ENCODE measurements around the gene CAST. TPM values are rescaled to one million over a fixed set of nuclear protein-coding genes. Genes with fewer than 3 reads are reported as not detected.

The CAST gene
- total RNA-seq, 2 donors from 2014 or later = 303 TPM

DNA sequence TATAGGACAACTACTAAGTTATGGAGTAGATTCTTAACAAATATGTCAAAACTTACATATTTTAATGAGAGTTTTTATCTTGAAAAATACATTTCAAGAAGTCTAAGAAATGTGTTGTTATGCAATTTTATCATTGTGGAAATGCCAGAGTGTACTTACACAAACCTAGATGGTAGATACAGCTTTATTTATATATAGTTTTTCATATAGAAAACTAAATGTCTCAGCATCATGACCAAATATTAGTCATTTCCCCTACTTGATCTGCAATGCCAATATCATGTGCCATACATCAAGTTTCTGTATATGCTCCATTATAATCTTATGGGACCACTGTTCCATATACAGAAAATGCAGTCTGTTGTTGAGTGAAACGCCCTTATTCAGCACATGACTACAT lies 28.7 kb downstream of the CAST start:
- H3K9me3 ChIP-seq (ENCODE audit: control insufficient read depth, low read length, poor library complexity, severe bottlenecking) = no peaks in the 10 kb centered on the region
- ATAC-seq = no peak
- no peak for DNase-seq
- Mint-ChIP-seq H3K4me1 (peaks cover 23% of the 10 kb centered on the region), H3K27ac (no peak overlapping the region), H3K36me3 (ENCODE audit: low read depth) (peaks cover 5% of the 10 kb centered on the region), H3K27me3 (no peaks in the 10 kb centered on the region), H3K4me3 (no peak overlapping the region)

DNA sequence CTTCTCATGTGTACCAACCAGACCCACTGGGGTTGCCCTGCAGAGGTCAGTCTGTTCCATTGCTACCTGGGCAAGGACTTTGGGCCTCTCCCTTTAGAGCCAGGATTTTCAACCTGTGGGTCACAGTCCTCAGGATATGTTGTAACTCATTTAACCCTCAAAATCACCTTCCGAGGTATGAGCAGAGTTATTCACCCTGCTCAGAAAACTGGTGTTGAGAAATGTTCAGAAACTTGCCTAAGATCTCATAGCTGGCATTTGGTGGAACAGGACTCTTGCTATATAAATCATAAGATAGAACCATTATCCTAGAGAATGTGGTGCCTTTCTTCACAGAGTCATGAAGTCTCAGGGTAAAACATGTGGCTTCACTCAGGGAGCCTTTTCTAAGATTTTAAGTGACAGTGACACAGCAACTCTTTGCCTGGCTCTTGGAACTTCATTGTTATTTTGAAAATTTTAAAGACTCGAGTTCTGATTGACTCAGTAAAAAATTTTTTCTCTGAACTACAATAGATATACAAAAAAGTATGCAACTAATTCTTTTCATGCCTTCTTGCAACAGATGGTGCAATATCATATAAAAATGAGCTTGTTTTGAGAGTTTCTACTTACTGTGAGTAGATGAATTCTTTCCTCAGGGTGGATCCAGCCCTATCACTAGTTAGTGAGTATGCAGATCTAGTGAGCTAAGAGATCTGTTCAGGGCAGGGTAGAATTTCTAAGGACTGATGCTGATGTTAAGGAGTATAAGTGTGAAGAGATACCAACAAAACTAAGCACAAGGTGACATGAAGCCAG lies 29.5 kb downstream of the CAST start:
- no peak overlapping the region for H3K27ac Mint-ChIP-seq
- no peak for DNase-seq
- ATAC-seq = no peak
- no peak overlapping the region for H3K4me3 Mint-ChIP-seq
- peaks cover 2% of the 10 kb centered on the region for H3K36me3 Mint-ChIP-seq (ENCODE audit: low read depth)
- peaks cover 14% of the 10 kb centered on the region for H3K4me1 Mint-ChIP-seq
- H3K9me3 ChIP-seq (ENCODE audit: control insufficient read depth, low read length, poor library complexity, severe bottlenecking) = no peaks in the 10 kb centered on the region
- H3K27me3 Mint-ChIP-seq = no peaks in the 10 kb centered on the region

GRCh38 chr5:96692441-96692840 lies 30.3 kb downstream of the CAST start:
- Mint-ChIP-seq H3K4me1 (peaks cover 10% of the 10 kb centered on the region), H3K27me3 (no peaks in the 10 kb centered on the region), H3K4me3 (no peak overlapping the region), H3K36me3 (ENCODE audit: low read depth) (peaks cover 2% of the 10 kb centered on the region), H3K27ac (no peak overlapping the region)
- H3K9me3 ChIP-seq (ENCODE audit: control insufficient read depth, low read length, poor library complexity, severe bottlenecking) = no peaks in the 10 kb centered on the region
- DNase-seq (no peak), ATAC-seq (no peak)

GRCh38 chr5:96699186-96699820 lies 37.1 kb downstream of the CAST start:
- peaks cover 20% of the 10 kb centered on the region for H3K4me1 Mint-ChIP-seq
- no peak overlapping the region for H3K4me3 Mint-ChIP-seq
- ATAC-seq (no peak), DNase-seq (no peak)
- H3K27me3 Mint-ChIP-seq = no peaks in the 10 kb centered on the region
- no peaks in the 10 kb centered on the region for H3K9me3 ChIP-seq (ENCODE audit: control insufficient read depth, low read length, poor library complexity, severe bottlenecking)
- no peaks in the 10 kb centered on the region for H3K36me3 Mint-ChIP-seq (ENCODE audit: low read depth)
- H3K27ac Mint-ChIP-seq = peak overlapping the region; percentile 61

DNA sequence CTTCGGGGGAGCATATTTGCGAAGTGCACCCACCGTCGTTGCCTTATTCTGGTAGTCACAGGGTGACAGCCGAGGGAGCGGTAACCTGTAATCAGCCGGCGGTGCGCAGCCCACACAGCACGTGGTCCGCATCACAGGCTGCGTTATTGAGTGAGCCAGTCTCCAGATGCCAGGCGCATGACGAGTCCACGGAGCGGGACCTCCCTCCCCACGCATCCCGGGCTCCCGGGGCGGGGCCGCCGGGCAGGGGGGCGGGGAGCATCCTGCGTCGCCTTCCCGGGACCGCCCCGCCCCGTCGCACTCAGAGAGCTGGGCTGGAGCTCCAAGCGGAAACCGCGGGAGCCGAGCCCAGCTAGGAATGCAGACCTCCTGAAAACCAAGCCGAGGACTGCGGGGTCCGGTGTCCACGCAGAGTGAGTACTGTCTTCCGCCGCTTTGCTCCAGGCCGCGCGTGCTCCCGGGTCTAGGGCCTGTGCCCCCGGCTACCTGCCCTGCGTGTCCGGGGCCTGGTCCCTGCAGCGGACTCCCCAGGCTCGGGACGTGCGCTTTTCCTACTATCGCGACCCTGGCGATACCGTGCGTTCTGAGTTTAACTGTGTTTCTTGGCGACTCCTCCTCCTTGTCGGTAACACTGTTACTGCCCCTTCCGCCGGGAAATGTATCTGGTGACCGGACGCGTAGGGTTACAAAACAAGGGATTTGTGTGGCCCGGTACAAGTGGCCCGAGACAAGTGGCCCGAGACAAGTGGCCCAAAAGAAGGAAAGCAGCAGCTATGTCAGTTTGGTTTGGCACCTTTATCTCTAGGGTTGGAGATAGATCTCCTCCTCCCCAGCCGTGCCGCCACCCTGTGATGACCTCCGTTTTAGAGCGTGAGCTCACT lies 40.6 kb downstream of the CAST start:
- no peaks in the 10 kb centered on the region for H3K27me3 Mint-ChIP-seq
- H3K4me1 Mint-ChIP-seq = peaks cover 32% of the 10 kb centered on the region

DNA sequence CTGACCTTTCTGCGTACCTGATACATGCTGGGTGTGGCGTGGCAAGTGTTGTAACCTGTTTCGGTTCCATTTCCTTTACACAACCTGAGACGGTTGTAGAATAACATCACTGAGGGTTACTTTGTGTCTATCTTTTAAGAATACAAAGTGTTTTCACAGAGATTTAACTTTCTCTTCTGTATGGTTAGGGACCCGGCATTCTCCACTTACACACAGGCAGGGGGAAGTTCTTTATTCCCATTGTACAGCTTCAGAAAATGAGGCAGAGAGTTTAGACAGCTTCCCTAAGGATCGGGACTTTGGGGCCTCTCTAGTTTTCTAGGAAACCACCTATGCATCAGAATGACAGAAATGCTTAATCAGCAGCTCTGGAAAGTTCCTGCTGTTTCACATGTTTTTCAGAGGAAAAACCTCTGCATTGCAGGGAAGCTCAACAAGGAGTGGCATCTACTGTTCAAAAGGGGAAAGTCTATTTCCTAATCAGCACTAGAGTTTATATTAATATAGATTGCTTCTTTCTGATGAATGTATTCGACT lies 41.3 kb downstream of the CAST start:
- no peaks in the 10 kb centered on the region for H3K36me3 Mint-ChIP-seq (ENCODE audit: low read depth)
- H3K27me3 Mint-ChIP-seq = no peaks in the 10 kb centered on the region
- peak overlapping the region; percentile 99 for H3K27ac Mint-ChIP-seq
- H3K9me3 ChIP-seq (ENCODE audit: control insufficient read depth, low read length, poor library complexity, severe bottlenecking) = no peaks in the 10 kb centered on the region
- no peak for ATAC-seq
- peaks cover 36% of the 10 kb centered on the region for H3K4me1 Mint-ChIP-seq
- H3K4me3 Mint-ChIP-seq = peak overlapping the region; percentile 95
- DNase-seq = no peak

More for the DNA sequence above, 40.6 kb downstream of the CAST start:
- peak overlapping the region; percentile 95 for H3K4me3 Mint-ChIP-seq
- no peaks in the 10 kb centered on the region for H3K9me3 ChIP-seq (ENCODE audit: control insufficient read depth, low read length, poor library complexity, severe bottlenecking)
- DNase-seq = peak; percentile 66 to 84 (median 80)
- peak; percentile 85 for ATAC-seq
- H3K36me3 Mint-ChIP-seq (ENCODE audit: low read depth) = no peaks in the 10 kb centered on the region
- H3K27ac Mint-ChIP-seq = peak overlapping the region; percentile 99

GRCh38 chr5:96703995-96704394 lies 41.8 kb downstream of the CAST start:
- ATAC-seq (no peak), DNase-seq (no peak)
- H3K36me3 Mint-ChIP-seq (ENCODE audit: low read depth) = no peaks in the 10 kb centered on the region
- H3K27ac Mint-ChIP-seq = peak overlapping the region; percentile 99
- peak overlapping the region; percentile 95 for H3K4me3 Mint-ChIP-seq
- H3K4me1 Mint-ChIP-seq = peaks cover 41% of the 10 kb centered on the region
- H3K9me3 ChIP-seq (ENCODE audit: control insufficient read depth, low read length, poor library complexity, severe bottlenecking) = no peaks in the 10 kb centered on the region
- H3K27me3 Mint-ChIP-seq = no peaks in the 10 kb centered on the region

- DNase-seq = no peak
- Mint-ChIP-seq H3K27ac (peak overlapping the region; percentile 11), H3K27me3 (no peaks in the 10 kb centered on the region), H3K36me3 (ENCODE audit: low read depth) (no peaks in the 10 kb centered on the region), H3K4me3 (no peak overlapping the region), H3K4me1 (peaks cover 47% of the 10 kb centered on the region)
- H3K9me3 ChIP-seq (ENCODE audit: control insufficient read depth, low read length, poor library complexity, severe bottlenecking) = no peaks in the 10 kb centered on the region
- ATAC-seq = no peak
Measured at GRCh38 chr5:96706433-96707111, 44.4 kb downstream of the CAST start.

GRCh38 chr5:96708600-96708999 lies 46.4 kb downstream of the CAST start:
- Mint-ChIP-seq H3K36me3 (ENCODE audit: low read depth) (no peaks in the 10 kb centered on the region), H3K27me3 (no peaks in the 10 kb centered on the region), H3K27ac (peak overlapping the region; percentile 71), H3K4me3 (no peak overlapping the region), H3K4me1 (peaks cover 46% of the 10 kb centered on the region)
- DNase-seq (no peak), ATAC-seq (no peak)
- no peaks in the 10 kb centered on the region for H3K9me3 ChIP-seq (ENCODE audit: control insufficient read depth, low read length, poor library complexity, severe bottlenecking)

DNA sequence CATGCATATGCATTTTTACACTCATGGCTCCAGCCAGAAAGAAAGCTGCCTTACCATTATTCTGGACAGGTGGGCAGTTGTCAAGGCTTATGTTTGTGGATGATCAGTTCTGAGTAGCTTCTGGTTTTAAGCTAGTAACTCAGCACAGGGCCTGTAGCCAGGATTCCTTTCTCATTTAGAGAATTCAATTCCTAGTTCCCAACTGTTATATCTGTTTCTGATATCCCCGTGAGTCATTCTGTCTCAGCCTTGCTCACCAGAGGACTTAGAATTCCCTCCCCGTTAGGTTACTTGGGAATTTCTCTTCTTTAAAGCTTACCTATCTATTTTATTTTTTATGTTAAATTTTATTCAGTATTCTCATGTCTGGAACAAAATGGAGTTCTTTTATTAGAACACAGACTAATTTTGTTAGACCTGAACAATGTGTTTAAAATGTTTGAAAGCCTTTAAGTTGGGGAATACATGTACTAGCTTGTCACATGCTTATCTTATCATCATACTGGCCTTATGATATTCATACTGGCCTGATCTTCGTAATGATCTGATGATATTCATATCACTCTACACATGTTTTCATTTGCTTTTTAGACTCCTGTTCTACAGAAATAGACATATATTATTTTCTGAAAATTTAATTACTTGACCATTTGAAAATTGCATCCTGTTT lies 47.1 kb downstream of the CAST start:
- no peaks in the 10 kb centered on the region for H3K9me3 ChIP-seq (ENCODE audit: control insufficient read depth, low read length, poor library complexity, severe bottlenecking)
- H3K27ac Mint-ChIP-seq = peak overlapping the region; percentile 96
- peaks cover 41% of the 10 kb centered on the region for H3K4me1 Mint-ChIP-seq
- H3K4me3 Mint-ChIP-seq = no peak overlapping the region
- no peaks in the 10 kb centered on the region for H3K27me3 Mint-ChIP-seq
- no peak for ATAC-seq
- no peaks in the 10 kb centered on the region for H3K36me3 Mint-ChIP-seq (ENCODE audit: low read depth)
- no peak for DNase-seq

DNA sequence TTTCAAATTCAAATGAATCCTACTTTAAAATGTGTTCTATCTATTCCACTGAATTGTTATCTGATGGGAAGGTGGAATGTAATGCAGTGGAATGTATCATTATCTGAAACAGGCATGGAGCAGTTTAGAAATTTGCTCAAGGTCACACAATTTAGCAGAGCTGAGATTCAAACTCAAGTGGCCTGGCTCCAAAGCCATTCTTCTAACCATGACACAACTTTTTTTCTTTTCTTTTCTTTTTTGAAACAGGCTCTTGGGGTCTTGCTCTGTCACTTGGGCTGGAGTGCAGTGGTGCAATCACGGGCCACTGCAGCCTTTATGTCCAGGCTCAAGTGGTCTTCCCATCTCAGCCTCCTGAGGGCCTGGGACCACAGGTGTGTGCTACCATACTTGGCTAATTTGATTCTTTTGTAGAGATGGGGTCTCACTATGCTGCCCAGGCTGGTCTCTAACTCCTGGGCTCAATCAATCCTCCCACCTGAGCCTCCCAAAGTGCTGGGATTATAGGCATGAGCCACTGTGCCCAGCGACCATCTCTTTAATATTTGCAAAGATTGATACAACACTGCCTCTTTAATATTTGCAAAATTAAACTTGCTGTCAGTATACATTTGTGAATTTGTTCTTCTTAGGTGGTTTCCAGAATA lies 50.0 kb downstream of the CAST start:
- peaks cover 45% of the 10 kb centered on the region for H3K4me1 Mint-ChIP-seq
- H3K27ac Mint-ChIP-seq = peak overlapping the region; percentile 96
- no peaks in the 10 kb centered on the region for H3K9me3 ChIP-seq (ENCODE audit: control insufficient read depth, low read length, poor library complexity, severe bottlenecking)
- H3K36me3 Mint-ChIP-seq (ENCODE audit: low read depth) = peaks cover 2% of the 10 kb centered on the region
- DNase-seq (no peak), ATAC-seq (no peak)
- H3K4me3 Mint-ChIP-seq = no peak overlapping the region
- no peaks in the 10 kb centered on the region for H3K27me3 Mint-ChIP-seq

DNA sequence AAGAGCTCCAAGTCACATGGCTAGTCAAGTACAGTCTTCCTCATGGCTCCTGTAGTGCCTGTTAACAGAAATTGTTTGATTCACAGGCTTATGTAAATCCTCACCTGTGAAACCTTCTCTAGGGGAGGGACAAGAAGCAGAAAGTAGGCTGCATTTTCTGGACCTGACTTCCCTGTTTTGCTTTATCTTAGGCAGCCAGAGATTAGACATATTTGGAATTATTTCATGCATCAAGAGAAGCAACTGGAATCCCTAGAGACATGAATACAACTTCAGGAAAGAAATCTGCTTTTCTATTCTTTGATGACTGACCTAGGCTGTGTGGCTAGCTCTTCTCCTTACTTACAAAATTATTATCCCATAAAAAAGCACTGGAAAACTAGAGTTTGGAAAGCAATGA lies 52.3 kb downstream of the CAST start:
- DNase-seq (no peak), ATAC-seq (peak; percentile 6)
- H3K4me1 Mint-ChIP-seq = peaks cover 49% of the 10 kb centered on the region
- no peaks in the 10 kb centered on the region for H3K27me3 Mint-ChIP-seq
- no peak overlapping the region for H3K4me3 Mint-ChIP-seq
- no peaks in the 10 kb centered on the region for H3K9me3 ChIP-seq (ENCODE audit: control insufficient read depth, low read length, poor library complexity, severe bottlenecking)
- H3K36me3 Mint-ChIP-seq (ENCODE audit: low read depth) = peaks cover 2% of the 10 kb centered on the region
- peak overlapping the region; percentile 96 for H3K27ac Mint-ChIP-seq
